K562 (cell line): ENCODE data around the gene PRICKLE4. TPM values are rescaled to one million over a fixed set of nuclear protein-coding genes. Genes with fewer than 3 reads are reported as not detected.
A peak's percentile ranks its signal among the peaks of the same experiment; 100 is the strongest.

Experiments
- ARID3A ChIP-seq: IDR thresholded peaks from 2 replicates; pipeline ENCODE4 v1.6.1; 2012; ENCODE audit warnings: low read depth, low read length, improper control_type of control experiment, borderline replicate concordance
- ARID4B ChIP-seq: sonication (generic); formaldehyde crosslinking; IDR thresholded peaks from 2 replicates; pipeline ENCODE4 v1.8.0; 2022; ENCODE audit warnings: mild to moderate bottlenecking, missing genetic modification reagents
- CBX3 ChIP-seq, 2 experiments: IDR thresholded peaks; 1 replicate in 1 of 2; 2 replicates in 1 of 2; pipeline ENCODE4 v1.6.1; 2012; ENCODE audit warnings: inconsistent platforms in 2 of 2, low read length in 2 of 2, borderline replicate concordance in 1 of 2, control low read depth in 1 of 2
- CBX8 ChIP-seq: fragments of 200-600 bp; sonication (generic); IDR thresholded peaks from 2 replicates; pipeline ENCODE4 v1.6.1; 2012; ENCODE audit warnings: borderline replicate concordance, mixed run types, low read depth, mild to moderate bottlenecking, moderate library complexity, mixed read lengths, low read length, control low read depth, inconsistent platforms; ENCODE audit not compliant: poor library complexity, severe bottlenecking; ENCODE audit errors: extremely low read depth
- CC2D1A ChIP-seq: fragments of 450-650 bp; IDR thresholded peaks from 2 replicates; pipeline ENCODE4 v1.6.1; 2017; ENCODE audit warnings: mild to moderate bottlenecking
- ERF ChIP-seq: fragments of 450-650 bp; formaldehyde crosslinking; IDR thresholded peaks from 2 replicates; pipeline ENCODE4 v1.4.0; 2020; ENCODE audit warnings: mild to moderate bottlenecking, mixed read lengths
- ETS1 ChIP-seq: conservative IDR thresholded peaks from 2 replicates; pipeline ENCODE4 v1.6.1; 2011; ENCODE audit warnings: low read depth, mild to moderate bottlenecking, low read length; ENCODE audit not compliant: control insufficient read depth
- ETV5 ChIP-seq: sonication (generic); formaldehyde crosslinking; IDR thresholded peaks from 2 replicates; pipeline ENCODE4 v1.4.0; 2020; ENCODE audit warnings: low read depth, mild to moderate bottlenecking, missing genetic modification reagents
- EZH2 ChIP-seq: IDR thresholded peaks from 2 replicates; pipeline ENCODE4 v1.6.1; 2012; ENCODE audit warnings: low read depth, mild to moderate bottlenecking, inconsistent platforms, low read length, borderline replicate concordance
- FOSL1 ChIP-seq: fragments of 200-800 bp; sonication (Bioruptor generic); conservative IDR thresholded peaks from 2 replicates; pipeline ENCODE4 v1.6.1; 2016; ENCODE audit warnings: missing genetic modification characterization, missing compliant biosample characterization
- HBP1 ChIP-seq: fragments of 450-650 bp; formaldehyde crosslinking; IDR thresholded peaks from 2 replicates; pipeline ENCODE4 v1.4.0; 2022; ENCODE audit warnings: missing genetic modification characterization
- KLF16 ChIP-seq: IDR thresholded peaks from 2 replicates; pipeline ENCODE4 v1.6.1; 2016; ENCODE audit warnings: antibody characterized with exemption
- MTA2 ChIP-seq: fragments of 450-650 bp; IDR thresholded peaks from 2 replicates; pipeline ENCODE4 v1.6.1; 2016; ENCODE audit warnings: low read depth
- PTBP1 ChIP-seq: fragments of 200-400 bp; formaldehyde crosslinking; IDR thresholded peaks from 2 replicates; pipeline ENCODE4 v1.6.1; 2017; ENCODE audit warnings: low read depth, low read length
- TBP ChIP-seq: optimal IDR thresholded peaks from 2 replicates; pipeline ENCODE3; 2011; ENCODE audit warnings: low read depth, low read length, improper control_type of control experiment
- ZNF143 ChIP-seq: sonication (generic); formaldehyde crosslinking; IDR thresholded peaks from 2 replicates; pipeline ENCODE4 v1.9.0; 2022; ENCODE audit warnings: mild to moderate bottlenecking, missing genetic modification reagents
- ZNF384 ChIP-seq: IDR thresholded peaks from 2 replicates; pipeline ENCODE4 v1.6.1; 2012; ENCODE audit warnings: low read depth, low read length, improper control_type of control experiment
- ZNF583 ChIP-seq: fragments of 250-450 bp; sonication (Bioruptor Pico); IDR thresholded peaks from 2 replicates; pipeline ENCODE4 v1.4.0; 2020
- polyA plus RNA-seq, 8 experiments: library from polyadenylated mRNA; depleted of rRNA in 4 of 8; stranded (reverse) in 5 of 8; unstranded in 3 of 8; fragments of >200 nt; fragmentation: Nextera tagmentation in 2 of 8; fragmentation: Illumina TruSeq in 1 of 8; extraction: Ambion mirVana in 2 of 8; extraction: Trizol in 1 of 8; gene quantifications; 2 replicates each; pipeline versions ENCODE4 v1.2.1 to v1.2.3, GENCODE V29; 2011 to 2014; ENCODE audit warnings: inconsistent platforms in 1 of 8, missing spikeins in 1 of 8
- total RNA-seq, 7 experiments: library from RNA; depleted of rRNA in 6 of 7; stranded (reverse); fragments of >200 nt in 6 of 7; fragmentation: Illumina TruSeq in 2 of 7; extraction: Trizol in 2 of 7; gene quantifications; 2 replicates each; pipeline versions ENCODE4 v1.2.1 to v1.2.3, GENCODE V29; 2011 to 2021; ENCODE audit warnings: low replicate concordance in 1 of 7

PRICKLE4 gene
- total and polyA plus RNA-seq, 9 of the 15 experiments (the other 6 are each of a cell fraction or from before 2014, with no cell fraction given), result 0.20 to 0.32 (median 0.27) TPM; not detected in 6

- TF ChIP-seq HBP1 (CRISPR knock-in tag) (peak; percentile 68; the same call in 1 of the 2 replicates), FOSL1 (tag) (peak; percentile 54; the same call in 1 of the 2 replicates), ZNF384 (peak; percentile 55; the same call in 1 of the 2 replicates), MTA2 (0 out of 2 replicates have a peak, but pooled peaks have one; percentile 13), ZNF583 (CRISPR knock-in tag) (no peak), CBX3 (IDR thresholded peaks at IDR 0.05; ENCODE audit: borderline replicate concordance in 1 of 2, low read length in 2 of 2) (0 out of 3 replicates have a peak, but pooled peaks of 1 of the 2 experiments have one; percentile 42), CC2D1A (peak; percentile 91), EZH2 (no peak), ETV5 (CRISPR knock-in tag) (0 out of 2 replicates have a peak, but pooled peaks have one; percentile 79), KLF16 (0 out of 2 replicates have a peak, but pooled peaks have one; percentile 12), ETS1 (peak; percentile 80; the same call in 1 of the 2 replicates), ZNF143 (CRISPR knock-in tag) (peak; percentile 62; the same call in 1 of the 2 replicates), ERF (CRISPR knock-in tag) (0 out of 2 replicates have a peak, but pooled peaks have one; percentile 10), PTBP1 (no peak), ARID3A (peak; percentile 58; the same call in 1 of the 2 replicates), TBP (no peak), CBX8 (no peak), ARID4B (CRISPR knock-in tag) (peak; percentile 91)
Measured at GRCh38 chr6:41779788-41780550, 613 bp upstream of the PRICKLE4 start, which contains the start of gene FRS3 (continued).
